Upper lobe of left lung (tissue), 4 donors: Measurements from ENCODE around the gene DIAPH3.

Experiments
- CTCF ChIP-seq, 6 experiments: fragments of 450-650 bp in 4 of 6; fragments of 200-600 bp in 2 of 6; sonication (generic) in 2 of 6; IDR thresholded peaks; one replicate each; pipeline ENCODE4 v1.5.1; 2016 to 2019; ENCODE audit warnings: antibody characterized with exemption in 6 of 6
- POLR2AphosphoS5 ChIP-seq, 2 donors: sonication (generic); formaldehyde crosslinking; IDR thresholded peaks; one replicate each; pipeline ENCODE4 v1.5.1; 2017; ENCODE audit warnings: antibody characterized with exemption in 2 of 2

GRCh38 chr13:59653916-59654315 is 509.8 kb downstream of the DIAPH3 start:
- TF ChIP-seq POLR2AphosphoS5 (IDR thresholded peaks at IDR 0.05) = no peak
- no peak for TF ChIP-seq CTCF (IDR thresholded peaks at IDR 0.05)
